Kidney tubule cell (primary cell): Measurements from ENCODE around the gene TRIM56.
A peak's percentile ranks its signal among the peaks of the same experiment; 100 is the strongest.
"Not testable (repeated sequence)": the region's sequence is repeated elsewhere in the genome, so short reads cannot be mapped to it uniquely, and the experiment has no call there.

Experiments used
- DNase-seq: peaks from one replicate; pipeline ENCODE4 v3.0.0-alpha.2; 2018; ENCODE audit warnings: low spot score

TRIM56 gene

GRCh38 chr7:101113836-101114235 is 28.6 kb downstream of the TRIM56 start:
- DNase-seq, result no peak

- DNase-seq, result peak; percentile 50
These were observed 29.2 kb downstream of the TRIM56 start for GRCh38 chr7:101114492-101114891.

- DNase-seq, result no peak
These were observed 29.9 kb downstream of the TRIM56 start for GRCh38 chr7:101115215-101115614.

- no peak for DNase-seq
These were observed 31.6 kb downstream of the TRIM56 start for GRCh38 chr7:101116898-101117297.

GRCh38 chr7:101118856-101119255 is 33.6 kb downstream of the TRIM56 start:
- no peak for DNase-seq

GRCh38 chr7:101119876-101120275 is 34.6 kb downstream of the TRIM56 start:
- DNase-seq, result no peak

DNA sequence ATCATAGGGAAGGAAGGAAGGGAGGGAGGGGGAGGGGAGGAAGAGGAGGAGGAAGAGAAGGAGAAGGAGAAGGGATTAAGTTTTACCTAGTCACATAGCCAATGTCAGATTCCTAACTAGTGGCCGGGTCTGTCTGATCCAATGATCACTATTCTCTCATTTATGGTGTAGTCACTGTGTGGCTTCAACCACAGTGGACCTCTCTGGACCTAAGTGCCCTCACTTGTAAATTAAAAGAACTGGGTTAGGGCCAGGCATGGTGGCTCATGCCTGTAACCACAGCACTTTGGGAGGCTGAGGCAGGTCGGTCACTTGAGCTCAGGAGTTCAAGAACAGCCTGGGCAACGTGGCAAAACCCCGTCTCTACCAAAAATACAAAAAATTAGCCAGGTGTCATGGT is 35.0 kb downstream of the TRIM56 start:
- DNase-seq, result no peak

GRCh38 chr7:101121631-101121990 is 36.3 kb downstream of the TRIM56 start:
- not testable (repeated sequence) for DNase-seq

DNA sequence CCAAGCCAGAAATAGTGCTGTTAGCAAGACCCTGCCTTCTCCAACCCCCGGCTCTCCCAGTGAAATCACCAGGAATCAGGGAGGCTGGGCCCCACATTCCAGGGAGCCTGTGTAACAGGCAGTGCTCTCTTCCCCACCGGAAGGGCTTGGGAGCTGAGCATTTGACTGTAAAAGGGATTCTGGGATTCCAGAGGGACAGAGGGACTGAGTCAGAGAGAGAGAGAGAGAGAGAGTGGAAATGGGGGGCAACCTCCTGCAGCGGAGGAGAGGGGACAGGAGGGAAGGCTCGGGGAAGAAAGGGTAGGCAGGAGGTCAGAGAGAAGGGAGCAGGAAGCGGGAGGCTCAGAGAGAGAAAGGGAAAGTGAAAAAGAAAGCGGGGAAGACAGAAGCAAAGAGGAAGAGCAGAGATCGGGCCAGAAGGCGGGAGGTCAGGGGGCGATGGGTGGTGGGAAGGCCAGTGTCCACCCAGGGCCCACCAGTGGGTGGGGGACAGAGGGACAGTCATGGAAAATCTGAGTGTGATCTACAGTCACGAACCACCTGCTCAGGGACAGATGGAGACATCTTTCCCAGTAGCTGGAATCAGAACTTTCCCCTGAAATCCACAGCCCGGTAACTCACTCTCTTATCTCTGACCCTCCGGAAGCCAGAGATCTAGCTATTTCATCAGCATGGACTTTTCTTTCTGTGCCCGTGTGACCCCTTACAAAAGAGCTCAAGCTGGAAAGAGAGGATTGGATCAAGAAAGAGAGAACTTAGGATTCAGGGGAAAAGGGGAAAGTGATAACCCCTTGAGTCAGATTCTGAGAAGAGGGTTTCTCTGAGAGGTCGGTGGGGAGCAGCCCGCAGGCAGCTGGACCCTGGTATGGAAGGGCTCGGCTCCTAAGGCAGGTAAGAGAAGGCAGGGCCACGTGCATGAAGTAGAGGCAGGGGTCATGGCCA is 37.0 kb downstream of the TRIM56 start:
- peak; percentile 98 for DNase-seq

DNA sequence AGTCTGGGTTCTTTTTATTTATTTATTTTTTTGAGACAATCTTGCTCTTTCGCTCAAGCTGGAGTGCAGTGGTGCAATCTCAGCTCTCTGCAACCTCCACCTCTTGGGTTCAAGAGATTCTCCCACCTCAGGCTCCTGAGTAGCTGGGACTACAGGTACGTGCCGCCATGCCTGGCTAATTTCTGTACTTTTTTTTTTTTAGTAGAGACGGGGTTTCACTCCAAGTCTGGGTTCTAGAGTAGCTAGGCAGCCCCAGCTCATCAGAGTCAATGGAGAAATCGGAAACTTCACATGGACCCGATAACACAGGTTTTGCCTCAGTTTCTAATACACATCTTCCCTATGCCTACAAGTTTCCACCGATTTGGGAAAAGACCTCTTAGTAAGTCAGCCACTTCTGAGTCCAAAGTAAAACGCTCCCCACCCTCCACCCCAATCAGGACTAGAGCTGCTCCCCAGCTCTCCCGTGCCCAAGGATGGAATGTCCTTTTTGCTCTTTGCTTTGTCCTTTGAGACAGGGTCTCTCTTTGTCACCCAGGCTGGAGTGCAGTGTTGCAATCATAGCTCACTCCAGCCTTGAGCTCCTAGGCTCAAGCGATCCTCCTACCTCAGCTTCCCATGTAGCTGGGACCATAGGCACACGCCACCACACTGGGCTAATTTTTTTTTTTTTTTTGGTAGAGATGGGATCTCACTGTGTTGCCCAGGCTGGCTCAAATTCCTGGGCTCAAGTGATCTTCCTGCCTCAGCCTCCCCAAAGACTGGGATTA is 37.8 kb downstream of the TRIM56 start:
- no peak for DNase-seq

DNA sequence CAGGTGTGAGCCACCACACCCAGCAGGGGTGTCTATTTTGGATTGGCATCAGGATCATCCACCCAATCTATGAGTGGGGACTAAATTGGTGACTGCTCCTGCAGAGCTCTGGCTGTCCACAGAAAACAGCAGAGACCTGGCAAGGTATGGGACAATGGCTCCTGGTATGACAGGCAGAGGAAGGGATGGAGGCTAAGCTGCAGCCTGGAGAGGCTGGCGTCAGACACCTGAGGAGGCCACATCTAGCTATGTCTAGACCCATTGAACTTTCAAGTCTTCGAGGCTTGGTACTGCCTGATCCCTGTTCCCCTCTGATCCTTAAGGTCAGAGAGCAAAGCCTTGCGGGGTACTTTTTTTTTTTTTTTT is 38.4 kb downstream of the TRIM56 start:
- DNase-seq, result no peak

GRCh38 chr7:101124376-101125056 is 39.2 kb downstream of the TRIM56 start:
- peak; percentile 57 for DNase-seq

DNA sequence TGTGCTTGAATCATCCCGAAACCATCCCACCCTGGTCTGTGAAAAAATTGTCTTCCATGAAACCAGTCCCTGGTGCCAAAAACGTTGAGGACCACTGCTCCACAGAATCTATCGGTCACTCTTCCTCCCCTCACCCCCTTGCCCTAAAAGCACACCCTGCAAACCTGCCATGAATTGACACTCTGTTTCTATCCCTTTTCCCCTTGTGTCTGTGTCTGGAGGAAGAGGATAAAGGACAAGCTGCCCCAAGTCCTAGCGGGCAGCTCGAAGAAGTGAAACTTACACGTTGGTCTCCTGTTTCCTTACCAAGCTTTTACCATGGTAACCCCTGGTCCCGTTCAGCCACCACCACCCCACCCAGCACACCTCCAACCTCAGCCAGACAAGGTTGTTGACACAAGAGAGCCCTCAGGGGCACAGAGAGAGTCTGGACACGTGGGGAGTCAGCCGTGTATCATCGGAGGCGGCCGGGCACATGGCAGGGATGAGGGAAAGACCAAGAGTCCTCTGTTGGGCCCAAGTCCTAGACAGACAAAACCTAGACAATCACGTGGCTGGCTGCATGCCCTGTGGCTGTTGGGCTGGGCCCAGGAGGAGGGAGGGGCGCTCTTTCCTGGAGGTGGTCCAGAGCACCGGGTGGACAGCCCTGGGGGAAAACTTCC is 40.8 kb downstream of the TRIM56 start:
- DNase-seq, result peak; percentile 92

DNA sequence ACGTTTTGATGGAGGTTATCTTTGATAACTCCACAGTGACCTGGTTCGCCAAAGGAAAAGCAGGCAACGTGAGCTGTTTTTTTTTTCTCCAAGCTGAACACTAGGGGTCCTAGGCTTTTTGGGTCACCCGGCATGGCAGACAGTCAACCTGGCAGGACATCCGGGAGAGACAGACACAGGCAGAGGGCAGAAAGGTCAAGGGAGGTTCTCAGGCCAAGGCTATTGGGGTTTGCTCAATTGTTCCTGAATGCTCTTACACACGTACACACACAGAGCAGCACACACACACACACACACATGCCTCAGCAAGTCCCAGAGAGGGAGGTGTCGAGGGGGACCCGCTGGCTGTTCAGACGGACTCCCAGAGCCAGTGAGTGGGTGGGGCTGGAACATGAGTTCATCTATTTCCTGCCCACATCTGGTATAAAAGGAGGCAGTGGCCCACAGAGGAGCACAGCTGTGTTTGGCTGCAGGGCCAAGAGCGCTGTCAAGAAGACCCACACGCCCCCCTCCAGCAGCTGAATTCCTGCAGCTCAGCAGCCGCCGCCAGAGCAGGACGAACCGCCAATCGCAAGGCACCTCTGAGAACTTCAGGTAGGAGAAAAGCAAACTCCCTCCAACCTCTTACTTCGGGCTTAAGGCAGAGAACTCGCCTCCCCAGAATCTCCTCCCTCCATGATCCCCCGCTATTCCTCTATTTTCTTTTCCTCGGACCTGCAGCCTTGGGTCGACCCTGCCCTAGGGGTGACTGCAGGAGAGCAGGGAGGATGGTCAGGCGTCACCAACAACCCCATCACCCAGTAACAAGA is 41.6 kb downstream of the TRIM56 start, which contains the start of gene SERPINE1:
Gene SERPINE1 (plus strand): TSS at position 454 of the 809 bp plus-strand sequence. CDS start 1,290 bp downstream, outside the sequence.
- peak; percentile 99 for DNase-seq

DNA sequence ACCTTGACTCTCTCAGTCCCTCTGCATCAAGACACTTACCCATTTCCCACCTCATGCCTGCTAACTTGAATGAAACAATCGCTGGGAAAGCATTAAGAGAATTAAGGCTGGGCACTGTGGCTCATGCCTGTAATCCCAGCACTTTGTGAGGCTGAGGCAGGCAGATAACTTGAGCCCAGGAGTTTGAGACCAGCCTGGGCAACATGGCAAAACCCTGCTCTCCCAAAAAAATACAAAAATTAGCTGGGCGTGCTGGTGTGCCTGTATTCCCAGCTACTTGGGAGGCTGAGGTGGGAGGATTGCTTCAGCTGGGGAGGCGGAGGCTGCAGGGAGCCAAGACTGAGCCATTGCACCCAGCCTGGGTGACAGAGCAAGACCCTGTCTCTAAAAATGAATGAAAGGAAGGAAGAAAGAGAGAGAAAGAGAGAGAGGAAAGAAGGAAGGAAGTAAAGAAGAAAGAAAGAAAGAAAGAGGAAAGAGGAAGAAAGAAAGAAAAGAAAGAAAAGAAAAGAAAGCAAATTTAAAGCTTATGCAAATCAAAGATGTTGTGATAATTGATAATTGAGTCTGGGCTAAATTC is 42.3 kb downstream of the TRIM56 start:
- DNase-seq, result no peak

GRCh38 chr7:101128040-101128834 is 43.0 kb downstream of the TRIM56 start:
- no peak for DNase-seq

DNA sequence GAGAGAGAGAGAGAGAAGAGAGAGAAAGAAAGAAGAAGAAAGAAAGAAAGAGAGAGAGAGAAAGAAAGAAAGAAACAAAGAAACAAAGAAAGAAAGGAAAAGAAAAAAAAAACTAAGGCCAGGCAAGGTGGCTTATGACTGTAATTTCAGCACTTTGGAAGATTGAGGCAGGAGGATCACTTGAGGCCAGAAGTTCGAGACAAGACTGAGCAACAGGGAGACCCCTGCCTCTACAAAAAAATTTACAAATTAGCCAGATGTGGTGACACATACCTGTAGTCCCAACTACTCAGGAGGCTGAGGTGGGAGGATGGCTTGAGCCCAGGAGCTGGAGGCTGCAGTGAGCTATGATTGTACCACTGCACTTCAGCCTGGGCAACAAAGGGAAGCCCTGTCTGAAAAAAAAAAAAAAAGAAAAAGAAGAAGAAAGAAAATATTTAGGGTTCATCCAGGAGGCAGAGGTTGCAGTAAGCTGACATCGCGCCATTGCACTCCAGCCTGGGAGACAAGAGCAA is 44.4 kb downstream of the TRIM56 start:
- DNase-seq, result no peak

DNA sequence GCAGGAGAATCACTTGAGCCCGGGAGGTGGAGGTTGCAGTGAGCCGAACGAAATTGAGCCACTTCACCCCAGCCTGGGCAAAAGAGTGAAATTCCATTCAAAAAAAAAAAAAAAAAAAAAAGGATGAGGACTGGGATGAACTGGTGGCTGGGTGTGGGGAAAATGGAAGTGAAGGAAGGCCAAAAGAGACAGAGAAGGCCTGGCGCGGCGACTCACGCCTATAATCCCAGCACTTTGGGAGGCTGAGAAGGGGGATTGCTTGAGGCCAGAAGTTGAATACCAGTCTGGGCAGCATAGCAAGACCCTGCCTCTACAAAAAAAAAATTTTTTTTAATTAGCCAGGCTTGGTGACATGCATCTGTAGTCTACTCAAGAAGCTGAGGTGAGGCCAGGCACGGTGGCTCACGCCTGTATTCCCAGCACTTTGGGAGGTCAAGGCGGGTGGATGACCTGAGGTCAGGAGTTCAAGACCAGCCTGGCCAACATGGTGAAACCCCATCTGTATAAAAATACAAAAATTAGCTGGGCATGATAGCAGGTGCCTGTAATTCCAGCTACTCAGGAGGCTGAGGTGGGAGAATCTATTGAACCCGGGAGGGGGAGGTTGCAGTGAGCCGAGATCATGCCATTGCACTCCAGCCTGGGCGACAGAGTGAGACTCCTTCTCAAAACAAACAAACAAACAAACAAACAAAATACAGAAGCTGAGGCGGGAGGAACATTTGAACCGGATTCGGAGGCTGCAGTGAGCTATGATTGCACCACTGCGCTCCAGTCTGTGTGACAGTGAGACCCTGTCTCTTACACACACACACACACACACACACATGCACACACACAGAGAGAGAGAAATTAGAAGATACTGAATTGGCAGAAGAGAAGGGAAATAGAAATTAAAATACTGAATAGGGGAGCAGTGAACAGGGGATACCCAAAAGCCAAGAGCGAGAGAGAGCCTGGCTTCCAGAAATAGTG is 47.6 kb downstream of the TRIM56 start:
- not testable (repeated sequence) for DNase-seq
